HCT116 (cell line): ENCODE results near the gene SAMD13. TPM values are rescaled to one million over a fixed set of nuclear protein-coding genes. Genes with fewer than 3 reads are reported as not detected.

Experiments used
- ATAC-seq: fragments of 200-7000 bp; cut with Tn5 transposase; 2 replicates; pipeline ENCODE4 v1.9.1; 2020; ENCODE audit warnings: mild to moderate bottlenecking, moderate library complexity
- BruUV-seq: library from RNA; stranded (reverse); fragments of 400-500 nt; replicated peaks from 2 replicates; lab custom pipeline; 2021; lab: Mats Ljungman, UMichigan
- CTCF ChIA-PET: fragments of 300-600 bp; sonication (Branson Sonifier 250); formaldehyde crosslinking; loops from one replicate; lab custom pipeline; 2021; ENCODE audit warnings: antibody characterized with exemption; lab: Charles Lee
- POLR2A ChIA-PET: fragments of 300-600, 350-600 bp; sonication (Branson Sonifier 250); formaldehyde crosslinking; loops from one replicate; lab custom pipeline; 2021; ENCODE audit warnings: antibody characterized with exemption; lab: Charles Lee
- RAD21 ChIA-PET, 2 experiments: fragments of 300-600 bp; sonication (Branson Sonifier 250); formaldehyde crosslinking; loops; one replicate each; lab custom pipeline; 2023; ENCODE audit warnings: low total read pairs in 2 of 2; ENCODE audit not compliant: uncharacterized antibody in 2 of 2, unreplicated experiment in 2 of 2, low non-redundant PET in 1 of 2; lab: Charles Lee
- DNase-seq: peaks from one replicate; pipeline ENCODE4 v3.0.0-alpha.2; 2010; ENCODE audit warnings: low read depth, low spot score
- H2AFZ ChIP-seq: fragments of 200-600 bp; shearing (Covaris generic), sonication (generic); 2 replicates; pipeline ENCODE4 v1.6.1; 2017; ENCODE audit warnings: low read depth, mixed run types, mixed read lengths, antibody characterized with exemption, low read length; ENCODE audit not compliant: poor library complexity, severe bottlenecking
- H3K27ac ChIP-seq: 2 replicates; pipeline ENCODE4 v1.5.1; 2012; ENCODE audit warnings: low read depth, low read length
- H3K27me3 ChIP-seq: fragments of 200-600 bp; sonication (generic); 2 replicates; pipeline ENCODE4 v1.6.1; 2016; ENCODE audit warnings: mixed run types, low read length, mixed read lengths; ENCODE audit not compliant: insufficient read depth
- H3K36me3 ChIP-seq, 2 experiments: fragments of 200-500 bp in 1 of 2; fragments of 200-600 bp in 1 of 2; sonication (Bioruptor generic) in 1 of 2; sonication (generic) in 1 of 2; 2 replicates each; pipeline versions ENCODE4 v1.5.1 to v1.6.1; 2014 to 2016; ENCODE audit warnings: low read length in 2 of 2, inconsistent platforms in 1 of 2, mixed read lengths in 1 of 2, mixed run types in 1 of 2; ENCODE audit not compliant: insufficient read depth in 2 of 2, control insufficient read depth in 1 of 2
- H3K4me1 ChIP-seq, 2 experiments: fragments of 200-600 bp in 1 of 2; sonication (generic) in 1 of 2; 2 replicates each; pipeline versions ENCODE4 v1.5.1 to v1.6.1; 2012 to 2017; ENCODE audit warnings: low read length in 2 of 2, inconsistent platforms in 1 of 2, mild to moderate bottlenecking in 1 of 2, mixed read lengths in 1 of 2, mixed run types in 1 of 2, moderate library complexity in 1 of 2; ENCODE audit not compliant: insufficient read depth in 2 of 2, control insufficient read depth in 1 of 2
- H3K4me2 ChIP-seq: fragments of 200-600 bp; sonication (generic); 2 replicates; pipeline ENCODE4 v1.6.1; 2017; ENCODE audit warnings: mixed run types, low read length, mixed read lengths
- H3K4me3 ChIP-seq, 2 experiments: fragments of 200-600 bp in 1 of 2; sonication (generic) in 1 of 2; replicated peaks in 1 of 2; 2 replicates each; pipeline ENCODE4 v1.5.1; 2011 to 2016; ENCODE audit warnings: low read length in 2 of 2, control low read depth in 1 of 2, low read depth in 1 of 2, mild to moderate bottlenecking in 1 of 2, mixed read lengths in 1 of 2, mixed run types in 1 of 2
- H3K79me2 ChIP-seq: fragments of 200-600 bp; sonication (generic); 2 replicates; pipeline ENCODE4 v1.6.1; 2017; ENCODE audit warnings: mild to moderate bottlenecking, mixed run types, low read length, moderate library complexity, mixed read lengths; ENCODE audit not compliant: insufficient read depth
- H3K9ac ChIP-seq: fragments of 200-600 bp; sonication (generic); 2 replicates; pipeline ENCODE4 v1.6.1; 2016; ENCODE audit warnings: low read length, mixed read lengths
- H3K9me2 ChIP-seq: fragments of 200-600 bp; sonication (generic), shearing (Covaris generic); 2 replicates; pipeline ENCODE4 v1.6.1; 2017; ENCODE audit warnings: mixed run types, mild to moderate bottlenecking, moderate library complexity; ENCODE audit not compliant: insufficient read depth
- H3K9me3 ChIP-seq, 2 experiments: fragments of 200-500 bp in 1 of 2; fragments of 200-600 bp in 1 of 2; sonication (Bioruptor generic) in 1 of 2; sonication (generic) in 1 of 2; 2 replicates each; pipeline ENCODE4 v1.6.1; 2014 to 2017; ENCODE audit warnings: low read length in 2 of 2, mixed read lengths in 2 of 2, inconsistent platforms in 1 of 2, low read depth in 1 of 2, mild to moderate bottlenecking in 1 of 2, mixed run types in 1 of 2, moderate library complexity in 1 of 2; ENCODE audit not compliant: control insufficient read depth in 1 of 2, insufficient read depth in 1 of 2
- H4K20me1 ChIP-seq: fragments of 200-600 bp; sonication (generic), shearing (Covaris generic); 2 replicates; pipeline ENCODE4 v1.6.1; 2017; ENCODE audit warnings: mixed run types, mild to moderate bottlenecking, moderate library complexity; ENCODE audit not compliant: insufficient read depth
- CBX3 ChIP-seq: IDR thresholded peaks from 2 replicates; pipeline ENCODE4 v1.6.1; 2012; ENCODE audit warnings: low read depth
- CEBPB ChIP-seq: IDR thresholded peaks from 2 replicates; pipeline ENCODE4 v1.6.1; 2012; ENCODE audit warnings: low read depth
- CTCF ChIP-seq, 3 experiments: fragments of 200-600 bp in 1 of 3; sonication (generic) in 1 of 3; IDR thresholded peaks in 2 of 3; conservative IDR thresholded peaks in 1 of 3; 2 replicates each; pipeline ENCODE4 v1.5.1; 2012 to 2017; ENCODE audit warnings: low read depth in 2 of 3, low read length in 2 of 3, antibody characterized with exemption in 1 of 3, borderline replicate concordance in 1 of 3, control low read depth in 1 of 3, mild to moderate bottlenecking in 1 of 3, mixed read lengths in 1 of 3, mixed run types in 1 of 3, moderate library complexity in 1 of 3; ENCODE audit not compliant: insufficient read depth in 1 of 3
- EGR1 ChIP-seq: IDR thresholded peaks from 2 replicates; pipeline ENCODE4 v1.6.1; 2012; ENCODE audit warnings: low read depth
- ELF1 ChIP-seq: IDR thresholded peaks from 2 replicates; pipeline ENCODE4 v1.6.1; 2012; ENCODE audit warnings: low read depth, borderline replicate concordance
- EZH2 ChIP-seq: fragments of 200-600 bp; sonication (generic); IDR thresholded peaks from 2 replicates; pipeline ENCODE4 v1.6.1; 2017; ENCODE audit warnings: antibody characterized with exemption, mixed run types
- EZH2phosphoT487 ChIP-seq: fragments of 200-600 bp; IDR thresholded peaks from 2 replicates; pipeline ENCODE4 v1.6.1; 2018; ENCODE audit warnings: antibody characterized with exemption, borderline replicate concordance
- FOSL1 ChIP-seq: IDR thresholded peaks from 2 replicates; pipeline ENCODE4 v1.6.1; 2012; ENCODE audit warnings: low read depth
- JUND ChIP-seq: IDR thresholded peaks from 2 replicates; pipeline ENCODE4 v1.6.1; 2012
- MAX ChIP-seq: IDR thresholded peaks from 2 replicates; pipeline ENCODE4 v1.6.1; 2012
- POLR2A ChIP-seq: IDR thresholded peaks from 2 replicates; pipeline ENCODE4 v1.7.0; 2011; ENCODE audit warnings: borderline replicate concordance; ENCODE audit not compliant: insufficient read depth, insufficient read length; ENCODE audit errors: extremely low read depth
- POLR2AphosphoS5 ChIP-seq: IDR thresholded peaks from 2 replicates; pipeline ENCODE4 v1.6.1; 2011; ENCODE audit warnings: mild to moderate bottlenecking, low read depth, low read length, moderate library complexity
- RAD21 ChIP-seq: IDR thresholded peaks from 2 replicates; pipeline ENCODE4 v1.6.1; 2012; ENCODE audit warnings: low read depth, mild to moderate bottlenecking
- REST ChIP-seq: IDR thresholded peaks from 2 replicates; pipeline ENCODE4 v1.6.1; 2012; ENCODE audit warnings: low read depth
- SIN3A ChIP-seq: IDR thresholded peaks from 2 replicates; pipeline ENCODE4 v1.6.1; 2012; ENCODE audit warnings: low read depth
- SP1 ChIP-seq: IDR thresholded peaks from 2 replicates; pipeline ENCODE4 v1.6.1; 2012; ENCODE audit warnings: low read depth
- SRF ChIP-seq: IDR thresholded peaks from 2 replicates; pipeline ENCODE4 v1.6.1; 2012; ENCODE audit warnings: low read depth
- TCF7L2 ChIP-seq: IDR thresholded peaks from 2 replicates; pipeline ENCODE4 v1.7.0; 2011; ENCODE audit warnings: borderline replicate concordance, inconsistent platforms; ENCODE audit not compliant: insufficient read depth, insufficient read length; ENCODE audit errors: extremely low read depth
- YY1 ChIP-seq: IDR thresholded peaks from 2 replicates; pipeline ENCODE4 v1.6.1; 2011; ENCODE audit warnings: low read length, low read depth, moderate library complexity, mild to moderate bottlenecking; ENCODE audit not compliant: insufficient replicate concordance; ENCODE audit errors: extremely low read depth
- ZBTB33 ChIP-seq: IDR thresholded peaks from 2 replicates; pipeline ENCODE4 v1.6.1; 2011; ENCODE audit warnings: mild to moderate bottlenecking, low read length, moderate library complexity; ENCODE audit not compliant: insufficient replicate concordance; ENCODE audit errors: extremely low read depth
- ZFX ChIP-seq: fragments of 450-650 bp; IDR thresholded peaks from 2 replicates; pipeline ENCODE4 v1.6.1; 2017
- ZNF274 ChIP-seq: fragments of 200-500 bp; sonication (Bioruptor generic); IDR thresholded peaks from 2 replicates; pipeline ENCODE4 v1.6.1; 2014; ENCODE audit warnings: mild to moderate bottlenecking, low read depth, low read length, inconsistent platforms
- intact Hi-C: fragments of 100-400 bp; cut with micrococcal nuclease; formaldehyde crosslinking; loops from 2 replicates; pipeline ENCODE4 v1.10.0; 2022
- total RNA-seq: library from RNA; stranded (reverse); gene quantifications from one replicate; pipeline ENCODE4 v1.2.1, GENCODE V29; 2021; ENCODE audit not compliant: unreplicated experiment

The SAMD13 gene
- total RNA-seq, 1 experiment from 2014 or later, result 14.9 TPM

GRCh38 chr1:84353695-84354094 is 52.2 kb downstream of the SAMD13 start:
- Histone ChIP-seq H3K9me2 (no peaks in the 10 kb centered on the region), H3K79me2 (no peaks in the 10 kb centered on the region), H3K4me2 (peak overlapping the region; percentile 25), H3K27ac (peak overlapping the region; percentile 97), H2AFZ (no peak overlapping the region), H3K36me3 (no peaks in the 10 kb centered on the region; a peak in 1 of 4 replicates), H3K9me3 (peaks cover 4 to 16% of the 10 kb centered on the region in 2 experiments; a peak in 1 of 4 replicates), H3K9ac (no peak overlapping the region), H4K20me1 (no peaks in the 10 kb centered on the region), H3K4me1 (peaks cover 60 to 62% of the 10 kb centered on the region in 2 experiments), H3K4me3 (no peak overlapping the region), H3K27me3 (no peaks in the 10 kb centered on the region)
- ChIA-PET RAD21 (no interaction called here), CTCF (no interaction called here), POLR2A (no interaction called here)
- no TSS peak for BruUV-seq
- DNase-seq, result no peak
- peak; percentile 48; the same call in 1 of the 2 replicates for ATAC-seq
- intact Hi-C loops, result no loop called here
- peak; percentile 39 for TF ChIP-seq FOSL1
- TF ChIP-seq ZFX, result no peak
- no peak for TF ChIP-seq ZBTB33
- TF ChIP-seq POLR2A, result peak; percentile 30
- TF ChIP-seq CEBPB, result no peak
- TF ChIP-seq EZH2phosphoT487, result no peak
- no peak for TF ChIP-seq RAD21
- TF ChIP-seq MAX, result no peak
- no peak for TF ChIP-seq EGR1
- TF ChIP-seq ZNF274, result no peak
- TF ChIP-seq EZH2, result no peak
- no peak for TF ChIP-seq POLR2AphosphoS5
- TF ChIP-seq JUND, result peak; percentile 38
- TF ChIP-seq CTCF (IDR thresholded peaks at IDR 0.05 in 2 of 3, conservative IDR thresholded peaks at IDR 0.05 in 1 of 3; ENCODE audit: borderline replicate concordance in 1 of 3, insufficient read depth in 1 of 3, low read depth in 2 of 3, low read length in 2 of 3), result no peak
- TF ChIP-seq CBX3, result no peak
- TF ChIP-seq SIN3A, result no peak
- TF ChIP-seq YY1, result no peak
- no peak for TF ChIP-seq REST
- no peak for TF ChIP-seq ELF1
- peak; percentile 50; the same call in 1 of the 2 replicates for TF ChIP-seq SP1
- peak; percentile 68 for TF ChIP-seq TCF7L2
- TF ChIP-seq SRF, result peak; percentile 90
